HEK293T (cell line): ENCODE results near the gene ALLC.

ENCODE experiments used
- CTCF ChIA-PET: fragments of 350-600 bp; formaldehyde crosslinking; extraction: SDS; loops from one replicate; lab custom pipeline; 2021; ENCODE audit warnings: antibody characterized with exemption, inconsistent platforms; lab: Yijun Ruan, JAX
- POLR2A ChIA-PET: fragments of 350-600 bp; formaldehyde crosslinking; extraction: SDS; loops from one replicate; lab custom pipeline; 2020; ENCODE audit warnings: antibody characterized with exemption, inconsistent platforms; lab: Yijun Ruan, JAX
- DNase-seq: peaks from one replicate; pipeline ENCODE4 v3.0.0; 2012; ENCODE audit warnings: mixed read lengths; ENCODE audit errors: extremely low spot score
- ARNT ChIP-seq: fragments of 450-650 bp; IDR thresholded peaks from 2 replicates; pipeline ENCODE4 v1.6.1; 2017; ENCODE audit warnings: mild to moderate bottlenecking
- BHLHE40 ChIP-seq: fragments of 450-650 bp; IDR thresholded peaks from 2 replicates; pipeline ENCODE4 v1.6.1; 2016; ENCODE audit warnings: mild to moderate bottlenecking, moderate library complexity, borderline replicate concordance
- CTBP1 ChIP-seq: fragments of 450-650 bp; IDR thresholded peaks from 2 replicates; pipeline ENCODE4 v1.6.1; 2016; ENCODE audit warnings: borderline replicate concordance
- ELF4 ChIP-seq: fragments of 450-650 bp; IDR thresholded peaks from 2 replicates; pipeline ENCODE4 v1.6.1; 2017; ENCODE audit warnings: antibody characterized with exemption
- FOXA1 ChIP-seq: fragments of 450-650 bp; IDR thresholded peaks from 2 replicates; pipeline ENCODE4 v1.6.1; 2016; ENCODE audit warnings: mild to moderate bottlenecking
- FOXK2 ChIP-seq: fragments of 450-650 bp; IDR thresholded peaks from 2 replicates; pipeline ENCODE4 v1.6.1; 2016; ENCODE audit warnings: mild to moderate bottlenecking
- FOXM1 ChIP-seq: fragments of 450-650 bp; IDR thresholded peaks from 2 replicates; pipeline ENCODE4 v1.6.1; 2017; ENCODE audit warnings: mild to moderate bottlenecking, borderline replicate concordance
- HDGF ChIP-seq: fragments of 450-650 bp; IDR thresholded peaks from 2 replicates; pipeline ENCODE4 v1.6.1; 2017; ENCODE audit warnings: antibody characterized with exemption, borderline replicate concordance
- L3MBTL2 ChIP-seq: fragments of 450-650 bp; conservative IDR thresholded peaks from 2 replicates; pipeline ENCODE4 v1.6.1; 2016; ENCODE audit warnings: mild to moderate bottlenecking
- LEF1 ChIP-seq: fragments of 450-650 bp; IDR thresholded peaks from 2 replicates; pipeline ENCODE4 v1.6.1; 2017; ENCODE audit warnings: mild to moderate bottlenecking, borderline replicate concordance
- NFRKB ChIP-seq: fragments of 450-650 bp; IDR thresholded peaks from 2 replicates; pipeline ENCODE4 v1.6.1; 2016; ENCODE audit warnings: mild to moderate bottlenecking, moderate library complexity
- PKNOX1 ChIP-seq: fragments of 450-650 bp; IDR thresholded peaks from 2 replicates; pipeline ENCODE4 v1.6.1; 2016
- SP1 ChIP-seq: fragments of 450-650 bp; IDR thresholded peaks from 2 replicates; pipeline ENCODE4 v1.6.1; 2017
- SUZ12 ChIP-seq: fragments of 450-650 bp; IDR thresholded peaks from 2 replicates; pipeline ENCODE4 v1.6.1; 2016; ENCODE audit warnings: mild to moderate bottlenecking
- TARDBP ChIP-seq: fragments of 450-650 bp; IDR thresholded peaks from 2 replicates; pipeline ENCODE4 v1.6.1; 2016
- ZNF384 ChIP-seq: fragments of 450-650 bp; IDR thresholded peaks from 2 replicates; pipeline ENCODE4 v1.6.1; 2016

The ALLC gene

GRCh38 chr2:3712831-3713503, 55.0 kb downstream of the ALLC start:
- ChIA-PET CTCF (no interaction called here), POLR2A (no interaction called here)
- TF ChIP-seq SUZ12 (no peak), HDGF (no peak), L3MBTL2 (no peak), FOXA1 (no peak), ARNT (no peak), SP1 (no peak), NFRKB (no peak), TARDBP (no peak), FOXK2 (no peak), ZNF384 (no peak), ELF4 (no peak), FOXM1 (no peak), BHLHE40 (no peak), CTBP1 (no peak), LEF1 (no peak)
- no peak for DNase-seq

DNA sequence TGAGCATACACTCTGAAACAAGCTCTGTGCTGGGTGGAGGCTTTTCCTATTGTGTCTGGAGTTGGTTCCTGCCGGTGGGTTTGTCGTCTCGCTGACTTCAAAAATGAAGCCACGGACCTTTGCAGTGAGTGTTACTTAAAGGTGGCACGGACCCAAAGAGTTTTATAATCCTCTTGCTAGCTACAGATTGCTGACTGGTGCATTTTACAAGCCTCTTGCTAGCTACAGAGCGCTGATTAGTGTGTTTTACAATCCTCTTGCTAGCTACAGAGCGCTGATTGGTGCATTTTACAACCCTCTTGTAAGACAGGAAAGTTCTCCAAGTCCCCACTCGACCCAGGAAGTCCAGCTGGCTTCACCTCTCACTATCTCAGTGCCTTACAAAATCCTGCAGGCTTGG, 60.7 kb downstream of the ALLC start:
- no peak for DNase-seq
- ChIA-PET POLR2A (no interaction called here), CTCF (interaction anchor here (1.1 kb wide), 1 partner anchor 10 kb away, joined by 3 read pairs; no protein-coding TSS in a partner anchor)
- TF ChIP-seq SUZ12 (no peak), ELF4 (no peak), FOXM1 (no peak), FOXK2 (no peak), ARNT (no peak), BHLHE40 (no peak), CTBP1 (no peak), TARDBP (no peak), LEF1 (no peak), L3MBTL2 (no peak), NFRKB (no peak), FOXA1 (no peak), PKNOX1 (no peak), ZNF384 (no peak), HDGF (no peak), SP1 (no peak)

GRCh38 chr2:3725002-3725401, 67.0 kb downstream of the ALLC start:
- TF ChIP-seq CTBP1 (no peak), ZNF384 (no peak), HDGF (no peak), ELF4 (no peak), FOXA1 (no peak), FOXK2 (no peak), ARNT (no peak), FOXM1 (no peak), BHLHE40 (no peak), PKNOX1 (no peak), SP1 (no peak), SUZ12 (no peak), NFRKB (no peak)
- no peak for DNase-seq
- ChIA-PET POLR2A (no interaction called here), CTCF (no interaction called here)

- CTCF ChIA-PET, result no interaction called here
- no peak for TF ChIP-seq CTBP1
- no peak for TF ChIP-seq TARDBP
- TF ChIP-seq LEF1, result no peak
- TF ChIP-seq BHLHE40, result no peak
- no peak for TF ChIP-seq ELF4
- TF ChIP-seq NFRKB, result no peak
- no peak for TF ChIP-seq SUZ12
- no peak for TF ChIP-seq HDGF
- no peak for TF ChIP-seq FOXA1
- no peak for TF ChIP-seq FOXK2
- TF ChIP-seq ZNF384, result no peak
- no peak for TF ChIP-seq PKNOX1
- DNase-seq, result no peak
- POLR2A ChIA-PET, result no interaction called here
Measured at GRCh38 chr2:3725458-3726250, 67.7 kb downstream of the ALLC start.

DNA sequence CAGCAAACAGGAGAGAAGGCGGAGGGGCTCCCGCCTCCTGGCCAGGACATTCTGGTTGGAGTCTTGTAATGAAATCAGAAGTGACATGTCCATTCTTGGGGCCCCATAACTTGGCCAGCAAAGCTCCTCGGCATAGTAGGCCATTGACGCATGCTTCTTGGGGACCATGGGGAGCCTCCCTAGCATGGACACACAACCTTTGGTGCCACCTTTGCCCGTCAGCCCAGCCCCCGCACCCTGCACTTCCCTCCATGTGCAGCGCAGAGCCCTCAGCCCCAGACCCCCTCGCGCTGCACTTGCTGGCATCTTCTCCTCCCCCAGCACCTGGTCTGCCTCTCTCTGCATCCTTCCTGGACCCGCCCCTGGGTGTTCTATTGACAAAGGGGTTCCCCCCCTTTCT, 68.5 kb downstream of the ALLC start:
- no peak for TF ChIP-seq CTBP1
- TF ChIP-seq PKNOX1, result no peak
- no peak for TF ChIP-seq LEF1
- TF ChIP-seq TARDBP, result no peak
- TF ChIP-seq ELF4, result no peak
- no peak for TF ChIP-seq FOXM1
- TF ChIP-seq NFRKB, result no peak
- no peak for TF ChIP-seq FOXA1
- no peak for TF ChIP-seq FOXK2
- TF ChIP-seq SUZ12, result no peak
- TF ChIP-seq ZNF384, result no peak
- TF ChIP-seq L3MBTL2, result no peak
- no peak for TF ChIP-seq BHLHE40
- DNase-seq, result no peak
- CTCF ChIA-PET, result no interaction called here
- POLR2A ChIA-PET, result no interaction called here
